LoVo (cell line): Measurements from ENCODE around the gene BPIFA3.

ENCODE experiments used
- DNase-seq: peaks from one replicate; pipeline ENCODE4 v3.0.0-alpha.2; 2016; ENCODE audit warnings: low spot score

BPIFA3 gene

DNA sequence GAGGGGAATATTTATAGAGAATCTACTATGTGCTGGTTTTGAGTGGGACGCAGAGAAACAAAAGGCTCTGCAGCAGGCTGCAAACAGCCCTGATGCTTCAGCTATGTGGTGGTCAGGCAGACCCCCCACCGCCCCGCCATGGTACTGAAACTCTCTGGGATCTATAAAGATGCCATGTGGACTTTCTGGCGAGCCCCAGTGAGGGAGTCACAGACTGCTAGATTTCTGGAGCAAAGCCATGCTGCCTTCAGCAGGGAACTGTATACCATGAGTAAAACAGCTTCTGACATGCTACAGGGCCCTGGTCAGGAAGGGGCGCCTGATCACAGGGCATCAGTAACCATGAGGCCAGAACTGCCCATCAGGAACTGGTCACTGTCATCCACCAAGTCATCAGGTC is 46.6 kb downstream of the BPIFA3 start:
- no peak for DNase-seq

DNA sequence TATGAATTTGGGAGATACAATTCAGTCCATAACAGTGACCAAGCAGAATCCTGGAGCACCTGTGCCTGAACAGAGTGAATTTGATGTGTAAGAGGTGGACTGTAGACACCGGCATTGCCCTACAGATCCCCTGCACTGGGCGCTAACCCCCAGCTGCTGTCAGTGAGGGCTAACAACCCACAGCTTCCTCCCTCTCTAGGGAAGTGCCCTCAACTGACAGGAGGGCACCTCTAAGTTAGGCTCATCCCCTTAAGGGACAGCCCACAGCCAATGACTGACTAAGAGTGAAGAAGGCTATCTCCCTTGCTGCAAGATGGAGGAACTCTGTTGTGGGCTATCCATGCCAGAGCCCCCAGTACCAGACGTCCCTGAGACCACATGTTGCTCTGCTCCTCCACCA is 50.5 kb downstream of the BPIFA3 start:
- DNase-seq = no peak

DNA sequence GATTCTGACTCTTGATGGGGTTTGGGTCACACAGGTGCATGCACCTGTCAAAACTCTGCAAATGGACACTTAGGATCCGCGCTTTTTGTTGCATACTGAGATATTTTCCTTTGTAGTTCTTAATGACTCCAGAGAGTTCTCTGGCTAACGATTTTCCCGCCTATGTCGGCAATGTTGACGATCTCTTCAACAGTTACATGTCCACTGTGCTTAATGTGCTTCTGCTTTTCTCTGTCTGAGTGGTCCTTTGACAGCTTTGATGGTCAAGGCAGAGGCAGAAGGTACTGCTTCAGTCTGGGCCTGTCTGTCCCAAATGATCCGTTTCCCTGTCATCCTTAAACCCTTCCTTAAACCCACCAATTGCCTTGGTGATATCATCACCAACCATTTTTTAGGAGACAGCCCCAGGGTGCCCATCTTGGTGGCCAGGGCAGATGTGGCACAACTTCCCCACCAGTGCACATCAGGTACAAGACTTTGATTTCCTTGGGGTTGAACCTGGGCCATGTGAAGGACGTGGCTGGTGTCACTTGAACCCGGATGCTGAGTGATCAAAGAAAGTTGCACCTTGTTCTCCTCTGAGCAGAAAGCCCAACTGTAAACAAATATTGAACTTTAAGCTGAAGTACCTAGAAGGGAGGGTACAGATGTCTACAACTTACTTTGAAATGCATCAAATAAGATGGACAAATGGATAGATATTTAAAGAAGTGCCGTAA is 55.2 kb downstream of the BPIFA3 start:
- DNase-seq = no peak

DNA sequence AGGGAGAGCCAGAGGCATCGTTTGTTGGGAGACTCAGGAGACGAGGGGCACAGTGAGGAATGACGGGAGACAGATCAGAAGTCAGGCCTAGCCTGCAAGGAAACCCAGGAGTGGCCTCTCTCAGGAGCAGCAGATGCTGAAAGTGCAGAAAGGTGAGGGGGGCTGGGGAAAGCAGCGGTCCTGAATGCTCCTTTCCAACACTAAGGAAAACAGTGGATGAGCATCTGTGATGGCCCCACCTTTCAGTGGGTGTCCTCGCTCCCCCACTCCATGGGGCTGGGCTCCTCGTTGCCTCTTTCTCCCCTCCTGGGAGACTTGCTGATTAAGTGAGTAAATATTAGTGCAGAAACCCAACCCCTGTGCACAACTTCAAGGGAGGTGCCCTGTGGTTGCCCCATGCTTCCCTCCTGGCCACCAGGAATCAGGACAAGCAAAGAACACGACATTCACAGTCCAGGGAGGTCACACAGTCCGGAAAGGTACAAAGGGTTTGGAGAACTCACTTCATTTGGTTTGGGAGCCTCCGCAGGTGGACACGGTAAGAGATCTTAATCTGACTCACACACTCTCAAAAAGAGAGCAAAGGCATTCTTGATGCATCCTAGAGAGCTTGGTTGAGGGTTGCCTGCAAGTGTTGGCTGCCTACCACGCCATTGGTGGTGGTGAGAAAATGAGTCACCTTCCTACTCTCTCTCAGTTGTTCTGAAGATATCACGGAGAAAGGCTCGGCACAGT is 56.1 kb downstream of the BPIFA3 start:
- DNase-seq = no peak

DNA sequence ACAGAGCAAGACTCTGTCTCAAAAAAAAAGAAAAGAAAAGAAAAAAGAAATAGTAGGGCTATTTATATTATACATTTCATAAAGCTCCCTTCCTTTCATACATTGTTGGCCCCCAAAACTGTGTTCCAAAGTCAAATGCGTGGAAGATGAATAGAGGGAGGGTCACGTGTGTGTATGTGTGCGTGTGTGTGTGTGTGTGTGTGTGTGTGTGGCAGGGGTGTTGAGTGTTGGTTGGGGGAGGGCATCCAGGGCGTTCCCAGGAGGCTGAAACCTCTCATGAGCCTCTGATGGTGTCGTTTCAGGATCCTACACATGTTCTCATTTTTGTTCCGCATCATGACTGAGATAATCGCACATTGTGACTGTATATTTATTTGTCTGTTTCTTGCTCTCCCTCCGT is 58.1 kb downstream of the BPIFA3 start:
- DNase-seq = no peak

DNA sequence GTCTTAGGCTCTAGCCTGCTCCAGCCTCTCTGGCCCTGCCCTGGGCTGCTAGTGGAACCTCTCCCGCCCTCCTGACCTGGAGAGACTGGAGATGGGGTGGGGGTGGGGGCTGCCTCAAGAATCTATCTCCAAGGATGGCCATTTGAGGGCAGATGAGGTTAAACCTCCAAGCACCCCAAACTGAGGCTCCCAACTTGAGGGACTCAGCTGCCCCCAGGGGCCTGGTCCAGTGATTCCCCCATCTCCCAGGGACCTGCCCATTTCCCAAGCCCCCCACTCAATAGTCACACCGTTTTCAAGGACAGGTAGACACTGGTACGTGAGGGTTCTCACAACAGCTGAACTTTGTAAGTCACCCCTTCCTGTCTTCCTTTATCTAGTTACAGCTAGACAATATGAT is 58.7 kb downstream of the BPIFA3 start:
- no peak for DNase-seq

DNA sequence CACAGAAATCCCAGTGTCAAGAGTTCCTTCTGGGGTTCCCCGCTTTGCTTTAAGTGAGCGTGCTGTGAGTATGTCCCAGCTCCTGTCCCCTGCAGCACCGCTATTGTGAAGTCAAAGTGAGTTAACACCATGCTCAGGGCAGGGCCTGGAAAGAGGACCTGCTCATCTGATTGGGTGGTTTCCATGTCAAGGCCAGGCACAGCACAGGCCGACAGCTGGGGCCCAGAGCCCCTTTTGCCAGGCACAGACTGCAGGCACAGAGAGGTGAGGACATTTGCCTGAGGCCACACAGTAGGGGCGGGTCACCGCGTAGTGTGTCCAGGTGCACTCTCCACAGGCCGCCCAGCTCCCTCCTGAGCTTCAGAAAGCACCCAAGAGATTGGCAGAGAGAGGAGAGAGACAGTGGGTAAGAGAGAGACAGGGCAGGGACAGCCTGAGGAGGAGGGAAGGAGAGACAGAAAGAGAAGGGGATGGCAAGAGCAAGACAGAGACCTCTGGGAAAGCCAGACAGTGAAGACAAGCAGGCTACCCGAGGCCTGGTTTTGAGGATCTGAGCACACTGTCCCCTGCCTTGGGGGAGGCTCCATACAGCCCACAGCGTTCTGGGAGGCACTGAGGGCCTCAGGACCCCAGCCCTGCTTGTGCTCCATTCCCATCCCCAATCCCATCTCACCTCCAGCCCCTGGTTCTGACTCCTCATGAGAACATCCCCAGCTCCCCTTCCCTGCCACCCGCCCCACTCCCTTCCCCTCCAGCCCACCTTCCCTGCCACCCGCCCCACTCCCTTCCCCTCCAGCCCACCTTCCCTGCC is 59.4 kb downstream of the BPIFA3 start:
- no peak for DNase-seq
